Gastrocnemius medialis (tissue), 4 donors: ENCODE data around the gene FAM162A.

ENCODE experiments used
- POLR2A ChIP-seq, 2 donors: fragments of 450-650 bp; IDR thresholded peaks; one replicate each; pipeline ENCODE4 v1.6.1; 2017; ENCODE audit warnings: antibody characterized with exemption in 2 of 2, mild to moderate bottlenecking in 2 of 2, moderate library complexity in 2 of 2
- TF ChIP-seq, protein P1 (sequence below), 5 experiments: fragments of 450-650 bp in 3 of 5; fragments of 200-600 bp in 2 of 5; sonication (generic) in 2 of 5; IDR thresholded peaks in 4 of 5; conservative IDR thresholded peaks in 1 of 5; 1 replicate in 4 of 5; 2 replicates in 1 of 5; pipeline ENCODE4 v1.5.1; 2016 to 2019; ENCODE audit warnings: antibody characterized with exemption in 5 of 5, mild to moderate bottlenecking in 3 of 5, moderate library complexity in 3 of 5

DNA sequence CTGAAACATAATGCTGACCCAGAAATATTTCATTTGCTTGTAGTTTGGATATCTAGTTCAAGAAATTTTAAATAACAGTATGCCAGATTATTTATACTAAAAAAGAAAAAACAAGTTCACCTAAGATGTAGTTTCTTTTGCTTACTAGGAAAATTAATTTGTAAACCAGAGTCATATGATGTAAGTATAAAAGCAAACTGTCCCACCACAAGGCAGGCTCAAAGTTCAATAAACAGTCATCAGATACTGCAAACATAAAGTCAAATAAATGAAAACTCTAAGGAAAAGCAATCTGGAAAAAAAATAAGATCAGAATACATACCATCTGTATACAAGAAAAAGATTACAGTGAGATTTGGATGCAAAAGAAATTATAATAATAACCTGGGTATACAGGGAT is 72.1 kb downstream of the FAM162A start:
- TF ChIP-seq, protein P1, sequence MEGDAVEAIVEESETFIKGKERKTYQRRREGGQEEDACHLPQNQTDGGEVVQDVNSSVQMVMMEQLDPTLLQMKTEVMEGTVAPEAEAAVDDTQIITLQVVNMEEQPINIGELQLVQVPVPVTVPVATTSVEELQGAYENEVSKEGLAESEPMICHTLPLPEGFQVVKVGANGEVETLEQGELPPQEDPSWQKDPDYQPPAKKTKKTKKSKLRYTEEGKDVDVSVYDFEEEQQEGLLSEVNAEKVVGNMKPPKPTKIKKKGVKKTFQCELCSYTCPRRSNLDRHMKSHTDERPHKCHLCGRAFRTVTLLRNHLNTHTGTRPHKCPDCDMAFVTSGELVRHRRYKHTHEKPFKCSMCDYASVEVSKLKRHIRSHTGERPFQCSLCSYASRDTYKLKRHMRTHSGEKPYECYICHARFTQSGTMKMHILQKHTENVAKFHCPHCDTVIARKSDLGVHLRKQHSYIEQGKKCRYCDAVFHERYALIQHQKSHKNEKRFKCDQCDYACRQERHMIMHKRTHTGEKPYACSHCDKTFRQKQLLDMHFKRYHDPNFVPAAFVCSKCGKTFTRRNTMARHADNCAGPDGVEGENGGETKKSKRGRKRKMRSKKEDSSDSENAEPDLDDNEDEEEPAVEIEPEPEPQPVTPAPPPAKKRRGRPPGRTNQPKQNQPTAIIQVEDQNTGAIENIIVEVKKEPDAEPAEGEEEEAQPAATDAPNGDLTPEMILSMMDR (IDR thresholded peaks at IDR 0.05 in 4 of 5, conservative IDR thresholded peaks at IDR 0.05 in 1 of 5) = no peak
- no peak for TF ChIP-seq POLR2A (IDR thresholded peaks at IDR 0.05)
